Stimulated activated CD8-positive, alpha-beta memory T cell treated with anti-CD3 and anti-CD28 coated beads, Interleukin-4, amount 100 ng/mL, for 1 hour (primary cell): ENCODE results near the gene KCNMA1.
"Not testable (repeated sequence)": the region's sequence is repeated elsewhere in the genome, so short reads cannot be mapped to it uniquely, and the experiment has no call there.

Experiments
- DNase-seq, 2 donors: peaks; one replicate each; pipeline ENCODE4 v3.0.0-alpha.2; 2020; ENCODE audit warnings: low read depth in 2 of 2, low spot score in 1 of 2

Gene KCNMA1

DNA sequence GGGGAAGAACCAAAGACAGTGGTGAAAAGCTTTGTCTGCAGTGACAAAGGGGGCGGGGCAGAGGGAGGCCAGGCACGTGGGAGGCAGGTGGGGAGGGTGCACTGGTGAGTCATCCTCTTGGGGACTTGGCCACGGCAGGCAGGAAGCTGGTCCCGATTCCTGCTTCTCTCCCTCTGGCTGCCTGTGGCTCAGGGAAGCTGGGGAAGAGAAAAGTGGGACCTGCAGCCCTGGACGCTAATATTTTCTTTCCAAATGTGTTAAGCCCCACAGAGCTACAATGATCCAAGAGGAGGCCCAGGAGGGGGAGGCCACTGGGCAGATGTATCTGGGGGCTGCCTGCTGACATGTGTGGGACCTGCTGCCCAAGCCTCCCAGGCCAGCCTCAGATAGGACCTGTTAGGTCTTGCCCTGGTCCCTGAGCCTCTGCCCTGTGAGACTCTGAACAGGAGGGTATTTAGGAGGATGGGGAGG lies 231.8 kb downstream of the KCNMA1 start:
- no peak for DNase-seq

DNA sequence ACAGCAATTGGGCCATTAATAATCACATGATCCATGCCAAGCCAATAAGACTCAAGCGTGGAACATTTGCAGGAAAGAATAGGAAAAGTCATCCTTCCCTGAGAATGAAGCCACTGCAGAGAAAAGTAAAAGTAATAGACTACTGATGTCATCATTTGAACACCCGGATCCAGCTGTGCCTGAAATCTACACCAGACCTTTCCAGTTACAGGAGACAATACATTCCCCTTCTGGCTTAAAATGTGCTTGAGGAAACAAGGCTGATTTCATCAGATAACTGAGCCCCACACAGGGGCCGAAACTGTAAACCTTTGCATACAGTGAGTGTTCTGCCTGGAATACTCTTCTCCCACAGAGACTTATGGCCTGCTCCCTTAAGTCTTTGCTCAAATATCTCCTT lies 232.8 kb downstream of the KCNMA1 start:
- DNase-seq: no peak

GRCh38 chr10:77403761-77404160 lies 233.8 kb downstream of the KCNMA1 start:
- no peak for DNase-seq

DNA sequence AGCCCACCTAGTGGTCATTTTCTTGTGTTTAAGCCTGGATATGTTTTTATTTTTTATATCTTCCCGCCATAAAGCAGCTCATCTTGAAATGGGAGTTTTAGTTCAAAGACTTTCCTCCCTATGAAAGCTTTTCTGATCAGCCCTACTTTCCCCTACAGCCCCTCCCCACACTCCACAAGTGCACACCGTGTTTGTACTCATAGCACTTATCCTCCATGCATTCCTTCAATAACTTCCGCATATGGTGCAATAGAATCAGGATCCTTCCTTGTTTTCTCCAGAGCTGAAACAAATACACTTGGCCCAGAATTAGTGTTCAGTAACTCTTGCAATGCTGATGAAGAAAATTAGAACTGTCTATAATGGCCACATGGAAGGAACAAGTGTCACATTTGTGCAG lies 235.9 kb downstream of the KCNMA1 start:
- DNase-seq: no peak

GRCh38 chr10:77400033-77400432 lies 237.6 kb downstream of the KCNMA1 start:
- DNase-seq: no peak

DNA sequence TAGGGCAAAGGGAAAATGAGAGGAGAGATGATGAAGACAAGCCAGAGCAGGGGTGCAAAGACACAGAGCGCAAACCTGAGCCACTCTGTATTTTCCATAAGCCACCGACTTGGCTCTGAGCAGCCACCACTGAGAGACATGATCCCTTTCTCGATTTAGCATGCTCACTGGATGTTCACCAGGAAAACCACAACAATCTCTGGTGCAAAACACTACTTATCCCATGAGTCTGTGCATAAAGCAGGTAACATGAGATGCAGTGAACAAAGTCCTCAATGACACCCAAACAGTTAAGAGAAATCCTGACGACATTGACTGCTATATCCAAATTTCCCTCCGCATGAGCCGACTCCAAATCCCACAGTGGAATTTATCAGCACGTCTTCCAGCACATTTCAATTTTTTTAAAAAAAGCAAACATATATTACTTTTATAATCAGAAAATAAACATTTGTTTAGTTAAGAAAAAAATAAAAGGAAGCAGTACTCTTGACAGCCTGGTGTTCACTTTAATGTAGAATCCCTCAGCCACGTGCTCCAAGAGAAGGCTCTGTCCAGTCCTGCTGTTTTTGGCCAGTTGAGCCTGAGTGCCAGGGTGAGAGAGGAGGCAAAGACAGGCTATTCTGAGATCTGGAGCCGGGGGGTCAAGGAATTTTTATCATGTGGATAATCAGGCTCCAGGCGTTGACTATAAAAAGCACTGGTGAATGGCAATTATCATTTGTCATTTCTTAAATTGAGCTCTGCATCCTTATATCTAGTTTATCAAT lies 238.4 kb downstream of the KCNMA1 start:
- no peak for DNase-seq

GRCh38 chr10:77398558-77398957 lies 239.1 kb downstream of the KCNMA1 start:
- DNase-seq: no peak

- no peak for DNase-seq
Observed at GRCh38 chr10:77397103-77397502, 240.5 kb downstream of the KCNMA1 start.

DNA sequence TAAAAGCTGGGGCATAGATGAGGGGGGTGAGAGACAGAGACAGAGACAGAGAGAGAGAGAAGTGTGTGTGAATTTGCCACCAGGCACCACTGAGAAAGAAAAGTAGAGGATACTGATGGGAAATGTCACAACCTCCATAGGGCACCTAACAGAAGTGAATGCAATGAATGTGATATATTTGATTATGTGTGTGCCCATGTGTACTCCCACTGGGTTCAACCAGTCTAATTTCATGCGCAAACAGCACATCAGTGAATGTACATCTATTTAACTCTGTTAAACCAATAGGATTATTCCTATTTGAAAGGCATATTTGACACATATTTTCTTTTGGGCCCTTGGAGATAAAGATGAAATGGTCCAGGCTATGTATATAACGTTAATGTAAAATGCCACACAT lies 241.3 kb downstream of the KCNMA1 start:
- DNase-seq: no peak

DNA sequence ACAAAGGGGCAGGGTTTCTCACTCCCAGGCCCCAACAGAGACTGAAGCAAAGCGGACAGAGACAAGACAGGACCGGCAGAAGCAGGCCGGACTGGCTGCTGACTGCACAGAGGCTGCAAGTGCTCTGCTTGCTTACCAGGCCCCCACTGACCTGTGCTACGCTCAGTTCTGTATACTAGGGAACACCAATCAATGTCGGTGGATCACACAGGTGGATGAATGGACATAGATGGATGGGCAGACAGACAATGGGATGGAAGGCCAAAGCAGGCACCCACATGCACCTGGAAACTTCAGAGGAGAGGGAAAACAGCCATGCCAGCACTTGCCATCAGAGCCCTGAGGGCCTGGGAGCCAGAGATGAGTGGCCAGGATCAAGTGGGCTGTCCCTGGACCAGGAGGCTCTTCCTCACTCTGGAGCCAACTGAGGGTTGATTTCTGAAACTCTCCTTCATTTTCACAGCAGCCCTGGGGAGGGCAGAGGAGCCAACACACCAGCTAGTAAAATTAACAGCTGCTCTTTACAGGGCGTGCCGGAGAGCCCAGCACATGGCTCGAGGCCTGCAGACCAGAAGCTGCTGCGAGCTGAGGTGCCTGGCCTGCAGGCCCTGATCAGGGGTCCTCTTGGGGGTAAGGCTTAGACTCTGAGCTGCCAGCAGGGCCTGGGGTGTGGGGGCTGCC lies 243.6 kb downstream of the KCNMA1 start:
- DNase-seq: no peak

- DNase-seq: no peak
Observed at GRCh38 chr10:77393411-77393810, 244.2 kb downstream of the KCNMA1 start.

DNA sequence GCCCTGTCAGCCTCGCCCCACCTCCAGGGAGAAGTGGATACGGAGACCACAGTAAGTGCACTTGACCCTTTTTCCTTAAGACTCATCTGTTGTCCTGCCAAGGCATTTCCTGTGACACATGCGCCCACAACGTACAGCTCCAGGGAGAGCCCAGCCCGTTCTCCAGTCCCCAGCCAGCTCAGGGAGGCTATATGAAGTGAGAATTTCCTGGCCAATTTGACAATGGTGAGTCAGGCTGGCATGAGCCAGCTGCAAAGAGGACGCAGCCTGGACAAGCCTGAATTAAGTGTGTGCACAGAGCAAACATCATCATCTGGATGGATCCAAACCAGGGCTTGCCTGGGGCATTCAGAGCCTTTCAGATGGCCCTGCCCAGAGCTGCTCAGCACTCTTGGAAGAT lies 244.8 kb downstream of the KCNMA1 start:
- DNase-seq: no peak

DNA sequence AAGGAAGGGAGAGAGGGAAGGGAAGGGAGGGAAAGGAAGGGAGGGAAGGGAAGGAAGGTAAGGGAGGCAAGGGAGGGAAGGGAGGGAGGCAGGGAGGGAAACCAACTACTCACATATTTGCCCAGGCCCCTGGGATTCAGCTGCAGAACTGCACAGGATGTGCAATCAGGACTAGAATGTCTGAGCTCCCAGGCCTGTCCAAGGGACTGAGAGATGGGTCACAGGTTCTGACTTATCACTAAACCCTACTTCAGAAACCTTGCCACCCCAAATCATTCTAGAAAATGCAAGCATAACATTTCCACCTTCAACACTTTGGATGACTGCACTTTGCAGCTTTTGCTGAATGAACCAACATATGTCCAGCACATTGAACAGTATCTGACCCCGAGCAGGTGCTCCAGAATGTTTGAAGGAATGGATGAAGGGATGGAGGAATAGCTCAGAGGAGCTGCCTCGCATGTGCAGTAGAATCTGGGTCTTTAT lies 245.3 kb downstream of the KCNMA1 start:
- no peak for DNase-seq

- no peak for DNase-seq
Observed at GRCh38 chr10:77391605-77392235, 245.9 kb downstream of the KCNMA1 start.

GRCh38 chr10:77390481-77390891 lies 247.1 kb downstream of the KCNMA1 start:
- no peak for DNase-seq

GRCh38 chr10:77388571-77389100 lies 249.0 kb downstream of the KCNMA1 start:
- no peak for DNase-seq

GRCh38 chr10:77387701-77388100 lies 249.9 kb downstream of the KCNMA1 start:
- DNase-seq: not testable (repeated sequence)

GRCh38 chr10:77387247-77387646 lies 250.4 kb downstream of the KCNMA1 start:
- no peak for DNase-seq

DNA sequence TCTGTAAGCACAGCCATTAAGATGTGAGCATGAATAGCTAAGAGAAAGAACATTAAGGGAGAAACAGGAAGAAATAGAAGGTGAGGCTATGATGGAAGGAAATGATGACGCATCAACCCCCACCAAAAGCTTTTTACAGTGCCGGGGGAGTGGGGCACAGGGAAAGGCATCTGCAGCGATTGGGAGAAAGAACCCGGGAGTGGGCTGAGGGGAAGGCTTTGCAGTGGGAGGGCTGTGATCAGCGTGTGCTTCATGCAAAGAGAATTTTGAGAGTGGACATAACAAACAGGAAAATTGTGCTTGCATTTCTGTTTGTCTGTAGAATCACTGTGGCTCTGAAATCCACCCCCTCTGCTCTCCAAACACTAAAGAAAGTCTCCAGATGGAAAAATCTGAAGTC lies 250.8 kb downstream of the KCNMA1 start:
- no peak for DNase-seq

- DNase-seq: no peak
Observed at GRCh38 chr10:77386365-77386764, 251.2 kb downstream of the KCNMA1 start.

DNA sequence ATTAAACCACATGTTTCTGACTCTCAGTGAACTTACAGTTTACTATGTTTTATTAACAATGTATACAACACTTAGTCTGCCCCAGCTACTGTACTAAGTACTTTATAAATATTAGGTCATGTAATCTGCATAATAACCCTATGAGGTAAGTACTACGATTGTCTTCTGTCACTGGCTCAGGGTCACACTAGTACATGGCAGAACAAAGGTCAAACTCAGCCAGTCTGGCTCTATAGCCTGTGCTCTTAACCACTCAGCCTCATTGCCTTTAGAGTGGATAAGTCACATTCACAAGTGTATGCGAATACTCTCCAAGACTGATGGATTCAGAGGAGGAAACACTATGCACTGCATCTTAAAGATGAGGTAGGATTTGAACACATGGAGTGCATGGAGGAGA lies 252.3 kb downstream of the KCNMA1 start:
- DNase-seq: no peak
